Mesothelial cell of epicardium (in vitro differentiated cells): ENCODE measurements around the gene FARSB. TPM values are rescaled to one million over a fixed set of nuclear protein-coding genes. Genes with fewer than 3 reads are reported as not detected.
"Not testable (repeated sequence)": the region's sequence is repeated elsewhere in the genome, so short reads cannot be mapped to it uniquely, and the experiment has no call there.

ENCODE experiments used
- DNase-seq, 2 experiments: peaks; one replicate each; pipeline ENCODE4 v3.0.0; 2021; ENCODE audit warnings: low spot score in 2 of 2; ENCODE audit not compliant: unreplicated experiment in 2 of 2
- H3K27ac Mint-ChIP-seq: 2 replicates; pipeline ENCODE4 v1.8.0; 2021; ENCODE audit warnings: mixed read lengths
- H3K27me3 Mint-ChIP-seq: 2 replicates; pipeline ENCODE4 v1.8.0; 2021; ENCODE audit warnings: low read depth, mixed read lengths
- H3K36me3 Mint-ChIP-seq: 2 replicates; pipeline ENCODE4 v1.8.0; 2021; ENCODE audit warnings: mixed read lengths
- H3K4me1 Mint-ChIP-seq: 2 replicates; pipeline ENCODE4 v1.8.0; 2021; ENCODE audit warnings: mixed read lengths
- H3K4me3 Mint-ChIP-seq: 2 replicates; pipeline ENCODE4 v1.8.0; 2021; ENCODE audit warnings: mild to moderate bottlenecking, moderate library complexity, mixed read lengths
- H3K9me3 Mint-ChIP-seq: 2 replicates; pipeline ENCODE4 v1.8.0; 2021; ENCODE audit warnings: mixed read lengths
- CTCF ChIP-seq: fragments of 200-600 bp; sonication (generic); IDR thresholded peaks from one replicate; pipeline ENCODE4 v1.5.0; 2021; ENCODE audit warnings: antibody characterized with exemption; ENCODE audit not compliant: unreplicated experiment
- total RNA-seq: library from RNA; stranded (reverse); gene quantifications from 3 replicates; pipeline ENCODE4 v1.2.1, GENCODE V29; 2021

Gene FARSB
- total RNA-seq, 1 donor from 2014 or later = 17.7 TPM

- no peak for TF ChIP-seq CTCF
- H3K4me3 Mint-ChIP-seq = no peak overlapping the region
- H3K27ac Mint-ChIP-seq = no peak overlapping the region
- H3K36me3 Mint-ChIP-seq = peaks cover 24% of the 10 kb centered on the region
- H3K9me3 Mint-ChIP-seq = peaks cover 10% of the 10 kb centered on the region
- H3K4me1 Mint-ChIP-seq = no peaks in the 10 kb centered on the region
- DNase-seq = no peak
- H3K27me3 Mint-ChIP-seq = no peaks in the 10 kb centered on the region
These were observed 63.7 kb downstream of the FARSB start for GRCh38 chr2:222592176-222592575.

- no peaks in the 10 kb centered on the region for H3K27me3 Mint-ChIP-seq
- H3K4me1 Mint-ChIP-seq = no peaks in the 10 kb centered on the region
- DNase-seq = no peak
- TF ChIP-seq CTCF = no peak
- no peak overlapping the region for H3K4me3 Mint-ChIP-seq
- peaks cover 29% of the 10 kb centered on the region for H3K36me3 Mint-ChIP-seq
- no peak overlapping the region for H3K27ac Mint-ChIP-seq
- H3K9me3 Mint-ChIP-seq = peaks cover 14% of the 10 kb centered on the region
These were observed 64.2 kb downstream of the FARSB start for GRCh38 chr2:222591661-222592060.

- not testable (repeated sequence) for H3K27me3 Mint-ChIP-seq, H3K4me3 Mint-ChIP-seq, H3K4me1 Mint-ChIP-seq, H3K27ac Mint-ChIP-seq, DNase-seq
- peaks cover 49% of the 10 kb centered on the region for H3K36me3 Mint-ChIP-seq
- H3K9me3 Mint-ChIP-seq = peaks cover 30% of the 10 kb centered on the region
These were observed 71.3 kb downstream of the FARSB start for GRCh38 chr2:222584589-222584988.

GRCh38 chr2:222582928-222583327, 73.0 kb downstream of the FARSB start:
- H3K27ac Mint-ChIP-seq = no peak overlapping the region
- DNase-seq = no peak
- TF ChIP-seq CTCF = no peak
- peaks cover under 1% of the 10 kb centered on the region for H3K4me1 Mint-ChIP-seq
- H3K36me3 Mint-ChIP-seq = peaks cover 50% of the 10 kb centered on the region
- H3K4me3 Mint-ChIP-seq = no peak overlapping the region
- peaks cover 24% of the 10 kb centered on the region for H3K9me3 Mint-ChIP-seq
- H3K27me3 Mint-ChIP-seq = no peaks in the 10 kb centered on the region

- no peaks in the 10 kb centered on the region for H3K27me3 Mint-ChIP-seq
- H3K36me3 Mint-ChIP-seq = peaks cover 15% of the 10 kb centered on the region
- TF ChIP-seq CTCF = no peak
- peaks cover 30% of the 10 kb centered on the region for H3K4me1 Mint-ChIP-seq
- no peaks in the 10 kb centered on the region for H3K9me3 Mint-ChIP-seq
- H3K4me3 Mint-ChIP-seq = no peak overlapping the region
- DNase-seq = no peak
- no peak overlapping the region for H3K27ac Mint-ChIP-seq
These were observed 78.6 kb downstream of the FARSB start for GRCh38 chr2:222577341-222577740.

- no peak for TF ChIP-seq CTCF
- Mint-ChIP-seq H3K27ac (no peak overlapping the region), H3K27me3 (no peaks in the 10 kb centered on the region), H3K4me3 (no peak overlapping the region), H3K9me3 (no peaks in the 10 kb centered on the region), H3K4me1 (peaks cover 39% of the 10 kb centered on the region), H3K36me3 (peaks cover 15% of the 10 kb centered on the region)
- DNase-seq = no peak
These were observed 79.5 kb downstream of the FARSB start for GRCh38 chr2:222576171-222577081.
